Epithelial cell of alveolus of lung (primary cell): ENCODE data around the gene OR52R1. TPM values are rescaled to one million over a fixed set of nuclear protein-coding genes. Genes with fewer than 3 reads are reported as not detected.

Source experiments
- total RNA-seq: library from RNA; depleted of rRNA; stranded (reverse); fragments of >200 nt; gene quantifications from 2 replicates; pipeline ENCODE4 v1.2.1, GENCODE V29; 2015

OR52R1 gene
- total RNA-seq, result not detected in 2 replicates

DNA sequence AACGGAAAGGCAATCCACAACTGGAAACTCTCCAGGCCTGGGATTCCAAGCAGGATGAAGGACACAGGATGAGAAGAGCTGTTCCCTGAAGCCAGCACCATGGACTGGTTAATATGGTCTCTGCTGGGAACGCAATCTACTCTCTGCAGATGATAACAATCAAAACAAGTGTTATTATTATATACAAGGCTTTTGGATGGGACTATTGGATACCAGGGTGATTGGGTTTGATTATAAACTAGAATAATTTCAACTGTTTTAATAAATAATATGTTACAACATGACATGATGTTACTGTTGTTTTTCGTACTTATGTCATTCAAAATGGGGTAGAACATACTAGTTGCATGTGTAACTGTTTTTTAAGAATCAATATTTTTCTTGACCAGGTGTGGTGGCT is at the start of gene OR52R1:
Gene OR52R1, minus strand, starts transcription at position 101 of the 400 bp plus-strand sequence. Its CDS starts 0 bp downstream, at position 101.

DNA sequence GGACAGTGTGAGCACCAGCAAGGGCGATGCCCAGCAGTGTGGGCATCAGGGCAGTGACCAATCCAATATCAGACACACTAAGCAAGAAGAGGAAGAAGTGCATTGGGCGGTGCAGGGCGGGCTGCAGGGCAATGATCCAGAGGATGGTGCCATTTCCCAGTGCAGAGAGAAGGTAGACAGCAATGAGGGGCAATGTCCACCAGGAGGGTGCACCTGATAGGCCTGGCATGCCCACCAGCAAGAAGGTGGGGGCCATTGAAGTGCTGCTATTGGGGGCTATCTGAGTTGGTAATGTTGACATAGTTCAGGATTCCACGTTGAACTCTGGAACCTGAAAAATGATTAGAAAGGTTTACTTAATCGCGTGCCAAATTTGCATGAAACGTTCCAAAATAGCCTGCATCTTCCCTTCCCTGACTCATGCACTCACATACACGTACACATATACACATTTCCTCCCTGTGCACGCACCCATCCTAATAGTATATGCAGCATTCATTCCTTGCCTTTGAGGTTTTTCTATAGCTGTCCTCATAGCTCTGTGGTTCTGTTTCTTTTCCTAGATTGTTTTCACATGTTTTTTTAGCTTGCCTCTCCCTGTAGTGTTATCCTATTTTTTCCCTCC is 44.8 kb upstream of the OR52R1 start, which contains the start of gene OR51S1:
Gene OR51S1, minus strand, starts transcription at position 301 of the 625 bp plus-strand sequence. Its CDS starts 0 bp downstream, at position 301.

DNA sequence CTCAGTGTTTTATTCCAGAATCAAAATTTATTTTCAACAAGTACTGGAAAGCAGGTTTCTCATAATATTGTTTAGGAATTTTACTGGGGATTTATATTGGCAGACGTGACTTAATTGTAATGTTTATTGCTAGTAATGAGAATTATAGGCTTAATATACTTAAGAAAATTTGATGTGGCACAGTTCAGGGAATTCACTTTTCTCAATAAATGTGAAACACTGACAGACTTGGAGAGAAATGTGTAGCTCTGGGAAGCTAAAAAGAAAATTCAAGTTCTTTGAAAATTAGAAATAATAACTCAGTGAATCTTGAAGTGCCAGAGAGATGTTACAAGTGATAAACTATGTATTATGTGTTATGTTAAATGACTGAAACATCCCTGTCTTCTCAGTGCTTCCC is 16.8 kb upstream of the OR52R1 start, which contains the start of gene OR51F2:
Gene OR51F2, plus strand, starts transcription at position 301 of the 400 bp plus-strand sequence. CDS start 101 bp downstream, outside the sequence.

DNA sequence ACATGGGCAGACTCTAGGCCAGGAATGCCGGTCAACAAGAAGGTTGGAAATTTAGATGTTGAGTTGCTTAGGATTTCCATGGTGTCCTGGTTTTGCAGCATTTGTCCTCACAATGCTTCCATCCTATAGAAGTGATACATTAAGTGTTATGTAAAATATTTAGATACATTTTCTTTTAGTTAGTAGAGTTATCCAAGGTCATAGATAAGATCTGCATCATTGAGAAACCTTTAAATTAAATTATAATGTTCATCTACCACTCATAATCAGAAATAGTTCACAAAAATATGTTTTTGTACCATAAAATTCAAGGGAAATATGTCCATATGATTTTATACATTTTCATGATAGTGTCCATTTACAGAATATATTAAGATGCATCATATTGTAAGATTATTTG is 34.3 kb downstream of the OR52R1 start, which contains the start of gene OR51F1:
Gene OR51F1, minus strand, starts transcription at position 101 of the 400 bp plus-strand sequence. Its CDS starts 0 bp downstream, at position 101.

Other genes starting within 250 kb of the OR52R1 start
- gene OR52I2, start 222.6 kb downstream of the OR52R1 start, total RNA-seq, result not detected in 2 replicates
- gene OR52I1, start 210.3 kb downstream of the OR52R1 start, total RNA-seq, result not detected in 2 replicates
- gene TRIM68, start 196.1 kb downstream of the OR52R1 start, total RNA-seq, result 5.3 and 11.6 TPM in 2 replicates
- not detected in 2 replicates for gene OR51D1, start 166.9 kb downstream of the OR52R1 start, total RNA-seq
- not detected in 2 replicates for gene OR51E1, start 160.4 kb downstream of the OR52R1 start, total RNA-seq
- not detected in 2 replicates for gene OR51E2, start 106.5 kb downstream of the OR52R1 start, total RNA-seq
- not detected in 2 replicates for gene MMP26, start 99.6 kb downstream of the OR52R1 start, total RNA-seq
- not detected in 2 replicates for gene OR51F1, start 34.4 kb downstream of the OR52R1 start, total RNA-seq
- gene OR51F2, start 16.9 kb upstream of the OR52R1 start, total RNA-seq, result not detected in 2 replicates
- not detected in 2 replicates for gene OR51S1, start 44.8 kb upstream of the OR52R1 start, total RNA-seq
- gene OR51T1, start 77.5 kb upstream of the OR52R1 start, total RNA-seq, result not detected in 2 replicates
- gene OR51A7, start 99.4 kb upstream of the OR52R1 start, total RNA-seq, result not detected in 2 replicates
- not detected in 2 replicates for gene OR51G2, start 115.0 kb upstream of the OR52R1 start, total RNA-seq
- gene OR51G1, start 120.0 kb upstream of the OR52R1 start, total RNA-seq, result not detected in 2 replicates
- not detected in 2 replicates for gene OR51A4, start 143.2 kb upstream of the OR52R1 start, total RNA-seq
- not detected in 2 replicates for gene OR51A2, start 151.3 kb upstream of the OR52R1 start, total RNA-seq
- not detected in 2 replicates for gene OR51L1, start 190.5 kb upstream of the OR52R1 start, total RNA-seq
- not detected in 2 replicates for gene OR52J3, start 242.1 kb upstream of the OR52R1 start, total RNA-seq